Right atrium auricular region (tissue), 2 donors: ENCODE data around the gene FAM162A. TPM values are rescaled to one million over a fixed set of nuclear protein-coding genes. Genes with fewer than 3 reads are reported as not detected.
"Not testable (repeated sequence)": the region's sequence is repeated elsewhere in the genome, so short reads cannot be mapped to it uniquely, and the experiment has no call there.

ENCODE experiments used
- DNase-seq: peaks from one replicate; pipeline ENCODE4 v3.0.0-alpha.2; 2019; ENCODE audit warnings: low spot score
- H3K27ac ChIP-seq, 2 donors: fragments of 200-600 bp; sonication (generic); 1 replicate in 1 of 2; 2 replicates in 1 of 2; pipeline ENCODE4 v1.5.1; 2016 to 2019
- H3K27me3 ChIP-seq, 2 donors: fragments of 200-600 bp; sonication (generic); one replicate each; pipeline versions ENCODE4 v1.5.1 to v1.6.0; 2017 to 2019
- H3K36me3 ChIP-seq: fragments of 200-600 bp; sonication (generic); one replicate; pipeline ENCODE4 v1.5.1; 2016
- H3K4me1 ChIP-seq, 2 donors: fragments of 200-600 bp; sonication (generic); one replicate each; pipeline versions ENCODE4 v1.5.1 to v1.6.0; 2017 to 2019
- H3K4me3 ChIP-seq, 2 donors: fragments of 200-600 bp; sonication (generic); 1 replicate in 1 of 2; 2 replicates in 1 of 2; pipeline ENCODE4 v1.5.1; 2017 to 2019; ENCODE audit warnings: mild to moderate bottlenecking in 1 of 2, moderate library complexity in 1 of 2
- H3K9me3 ChIP-seq, 2 donors: fragments of 200-600 bp; sonication (generic); one replicate each; pipeline ENCODE4 v1.5.1; 2019
- CTCF ChIP-seq, 2 donors: fragments of 200-600 bp; sonication (generic); IDR thresholded peaks; one replicate each; pipeline ENCODE4 v1.5.1; 2019; ENCODE audit warnings: antibody characterized with exemption in 2 of 2
- total RNA-seq, 2 donors: library from RNA; depleted of rRNA; stranded (reverse); fragments of >200 nt; gene quantifications; one replicate each; pipeline ENCODE4 v1.1.0, GENCODE V29; 2016

The FAM162A gene
- total RNA-seq, 2 donors from 2014 or later = 55.3 to 88.4 TPM

- DNase-seq = no peak
- no peaks in the 10 kb centered on the region for H3K9me3 ChIP-seq
- H3K4me3 ChIP-seq = no peak overlapping the region
- H3K27me3 ChIP-seq = no peaks in the 10 kb centered on the region
- H3K4me1 ChIP-seq = no peaks in the 10 kb centered on the region
- peaks cover 22% of the 10 kb centered on the region for H3K36me3 ChIP-seq
- TF ChIP-seq CTCF (IDR thresholded peaks at IDR 0.05) = no peak
- H3K27ac ChIP-seq = no peak overlapping the region
Observed at GRCh38 chr3:122357828-122358702, 25.9 kb upstream of the FAM162A start.

GRCh38 chr3:122358703-122359032 lies 25.3 kb upstream of the FAM162A start:
- H3K27me3 ChIP-seq = no peaks in the 10 kb centered on the region
- no peak for DNase-seq
- no peaks in the 10 kb centered on the region for H3K4me1 ChIP-seq
- H3K36me3 ChIP-seq = peaks cover 28% of the 10 kb centered on the region
- H3K9me3 ChIP-seq = no peaks in the 10 kb centered on the region
- H3K4me3 ChIP-seq = no peak overlapping the region
- no peak overlapping the region for H3K27ac ChIP-seq
- no peak for TF ChIP-seq CTCF (IDR thresholded peaks at IDR 0.05)

GRCh38 chr3:122362026-122362425 lies 22.0 kb upstream of the FAM162A start:
- Histone ChIP-seq H3K27ac (no peak overlapping the region), H3K4me3 (no peak overlapping the region), H3K27me3 (no peaks in the 10 kb centered on the region), H3K36me3 (peaks cover 51% of the 10 kb centered on the region), H3K4me1 (no peaks in the 10 kb centered on the region), H3K9me3 (no peaks in the 10 kb centered on the region)
- TF ChIP-seq CTCF (IDR thresholded peaks at IDR 0.05) = no peak
- DNase-seq = no peak

- H3K4me1 ChIP-seq = no peaks in the 10 kb centered on the region
- no peak for TF ChIP-seq CTCF (IDR thresholded peaks at IDR 0.05)
- peaks cover 60% of the 10 kb centered on the region for H3K36me3 ChIP-seq
- DNase-seq = no peak
- H3K4me3 ChIP-seq = no peak overlapping the region
- no peak overlapping the region for H3K27ac ChIP-seq
- no peaks in the 10 kb centered on the region for H3K9me3 ChIP-seq
- no peaks in the 10 kb centered on the region for H3K27me3 ChIP-seq
Observed at GRCh38 chr3:122364490-122364889, 19.5 kb upstream of the FAM162A start.

- Histone ChIP-seq H3K27me3 (no peaks in the 10 kb centered on the region), H3K36me3 (peaks cover 61% of the 10 kb centered on the region), H3K27ac (no peak overlapping the region), H3K4me3 (no peak overlapping the region), H3K4me1 (no peaks in the 10 kb centered on the region), H3K9me3 (no peaks in the 10 kb centered on the region)
- no peak for DNase-seq
- TF ChIP-seq CTCF (IDR thresholded peaks at IDR 0.05) = no peak
Observed at GRCh38 chr3:122365073-122365472, 18.9 kb upstream of the FAM162A start.

- not testable (repeated sequence) for H3K27me3 ChIP-seq, H3K27ac ChIP-seq, H3K4me3 ChIP-seq, DNase-seq, H3K9me3 ChIP-seq, H3K4me1 ChIP-seq
- peaks cover 61% of the 10 kb centered on the region for H3K36me3 ChIP-seq
Observed at GRCh38 chr3:122365582-122366378, 18.2 kb upstream of the FAM162A start.
